ENCODE measurements around the gene FOXA2. TPM values are rescaled to one million over a fixed set of nuclear protein-coding genes. Genes with fewer than 3 reads are reported as not detected.

Gene FOXA2
- total and polyA plus RNA-seq, 2 of the 13 experiments (the other 11 are each of a cell fraction or from before 2014, with no cell fraction given), result 8.8 to 12.2 TPM

GRCh38 chr20:22582386-22582963 lies 1.9 kb downstream of the FOXA2 start (continued):
- TF ChIP-seq HES4 (CRISPR knock-in tag; IDR thresholded peaks at IDR 0.05; ENCODE audit: borderline replicate concordance) (peak; percentile 78), FOXC1 (CRISPR knock-in tag; IDR thresholded peaks at IDR 0.05; ENCODE audit: borderline replicate concordance) (no peak), ZFY (CRISPR knock-in tag; IDR thresholded peaks at IDR 0.05) (0 out of 2 replicates have a peak, but pooled peaks have one; percentile 9), ZSCAN12 (CRISPR knock-in tag; IDR thresholded peaks at IDR 0.05) (no peak), ZNF441 (CRISPR knock-in tag; IDR thresholded peaks at IDR 0.05; ENCODE audit: borderline replicate concordance) (no peak; the same call in 1 of the 2 replicates), ZNF460 (CRISPR knock-in tag; IDR thresholded peaks at IDR 0.05; ENCODE audit: borderline replicate concordance) (no peak), SKIL (CRISPR knock-in tag; IDR thresholded peaks at IDR 0.05; ENCODE audit: borderline replicate concordance) (no peak), SALL1 (CRISPR knock-in tag; IDR thresholded peaks at IDR 0.05) (no peak; the same call in 1 of the 2 replicates), TP53 (CRISPR knock-in tag; conservative IDR thresholded peaks at IDR 0.05) (no peak), ZSCAN30 (CRISPR knock-in tag; IDR thresholded peaks at IDR 0.05) (no peak), ZNF781 (CRISPR knock-in tag; IDR thresholded peaks at IDR 0.05; ENCODE audit: borderline replicate concordance, not compliant biosample characterization) (no peak), PHF5A (CRISPR knock-in tag; IDR thresholded peaks at IDR 0.05; ENCODE audit: low read depth, unreplicated experiment) (peak; percentile 25), PHF21A (CRISPR knock-in tag; IDR thresholded peaks at IDR 0.05) (no peak), GABPA (IDR thresholded peaks at IDR 0.05; ENCODE audit: low read depth, low read length) (no peak), GABPA (CRISPR knock-in tag; IDR thresholded peaks at IDR 0.05; ENCODE audit: low read depth) (no peak), ISX (CRISPR knock-in tag; conservative IDR thresholded peaks at IDR 0.05) (no peak), MYNN (CRISPR knock-in tag; IDR thresholded peaks at IDR 0.05; ENCODE audit: low read depth) (no peak), ZNF639 (CRISPR knock-in tag; conservative IDR thresholded peaks at IDR 0.05) (no peak), ZNF850 (CRISPR knock-in tag; conservative IDR thresholded peaks at IDR 0.05) (no peak), POLR2A (IDR thresholded peaks at IDR 0.05; ENCODE audit: insufficient read depth in 1 of 2, low read depth in 2 of 2, low read length in 2 of 2) (no peak), NFYB (CRISPR knock-in tag; IDR thresholded peaks at IDR 0.05) (no peak), SNAI1 (CRISPR knock-in tag; IDR thresholded peaks at IDR 0.05; ENCODE audit: borderline replicate concordance) (no peak), ZNF567 (CRISPR knock-in tag; IDR thresholded peaks at IDR 0.05; ENCODE audit: borderline replicate concordance) (no peak), GTF3A (CRISPR knock-in tag; conservative IDR thresholded peaks at IDR 0.05) (no peak)
- TF ChIP-seq, protein P1, sequence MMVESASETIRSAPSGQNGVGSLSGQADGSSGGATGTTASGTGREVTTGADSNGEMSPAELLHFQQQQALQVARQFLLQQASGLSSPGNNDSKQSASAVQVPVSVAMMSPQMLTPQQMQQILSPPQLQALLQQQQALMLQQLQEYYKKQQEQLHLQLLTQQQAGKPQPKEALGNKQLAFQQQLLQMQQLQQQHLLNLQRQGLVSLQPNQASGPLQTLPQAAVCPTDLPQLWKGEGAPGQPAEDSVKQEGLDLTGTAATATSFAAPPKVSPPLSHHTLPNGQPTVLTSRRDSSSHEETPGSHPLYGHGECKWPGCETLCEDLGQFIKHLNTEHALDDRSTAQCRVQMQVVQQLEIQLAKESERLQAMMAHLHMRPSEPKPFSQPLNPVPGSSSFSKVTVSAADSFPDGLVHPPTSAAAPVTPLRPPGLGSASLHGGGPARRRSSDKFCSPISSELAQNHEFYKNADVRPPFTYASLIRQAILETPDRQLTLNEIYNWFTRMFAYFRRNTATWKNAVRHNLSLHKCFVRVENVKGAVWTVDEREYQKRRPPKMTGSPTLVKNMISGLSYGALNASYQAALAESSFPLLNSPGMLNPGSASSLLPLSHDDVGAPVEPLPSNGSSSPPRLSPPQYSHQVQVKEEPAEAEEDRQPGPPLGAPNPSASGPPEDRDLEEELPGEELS (CRISPR knock-in tag; IDR thresholded peaks at IDR 0.05), result 0 out of 2 replicates have a peak, but pooled peaks have one; percentile 31
- TF ChIP-seq, protein P2, sequence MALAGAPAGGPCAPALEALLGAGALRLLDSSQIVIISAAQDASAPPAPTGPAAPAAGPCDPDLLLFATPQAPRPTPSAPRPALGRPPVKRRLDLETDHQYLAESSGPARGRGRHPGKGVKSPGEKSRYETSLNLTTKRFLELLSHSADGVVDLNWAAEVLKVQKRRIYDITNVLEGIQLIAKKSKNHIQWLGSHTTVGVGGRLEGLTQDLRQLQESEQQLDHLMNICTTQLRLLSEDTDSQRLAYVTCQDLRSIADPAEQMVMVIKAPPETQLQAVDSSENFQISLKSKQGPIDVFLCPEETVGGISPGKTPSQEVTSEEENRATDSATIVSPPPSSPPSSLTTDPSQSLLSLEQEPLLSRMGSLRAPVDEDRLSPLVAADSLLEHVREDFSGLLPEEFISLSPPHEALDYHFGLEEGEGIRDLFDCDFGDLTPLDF (CRISPR knock-in tag; IDR thresholded peaks at IDR 0.05), result no peak
